ENCODE data around the gene PNMA8C.
A peak's percentile ranks its signal among the peaks of the same experiment; 100 is the strongest.
"Not testable (repeated sequence)": the region's sequence is repeated elsewhere in the genome, so short reads cannot be mapped to it uniquely, and the experiment has no call there.

PNMA8C gene

DNA sequence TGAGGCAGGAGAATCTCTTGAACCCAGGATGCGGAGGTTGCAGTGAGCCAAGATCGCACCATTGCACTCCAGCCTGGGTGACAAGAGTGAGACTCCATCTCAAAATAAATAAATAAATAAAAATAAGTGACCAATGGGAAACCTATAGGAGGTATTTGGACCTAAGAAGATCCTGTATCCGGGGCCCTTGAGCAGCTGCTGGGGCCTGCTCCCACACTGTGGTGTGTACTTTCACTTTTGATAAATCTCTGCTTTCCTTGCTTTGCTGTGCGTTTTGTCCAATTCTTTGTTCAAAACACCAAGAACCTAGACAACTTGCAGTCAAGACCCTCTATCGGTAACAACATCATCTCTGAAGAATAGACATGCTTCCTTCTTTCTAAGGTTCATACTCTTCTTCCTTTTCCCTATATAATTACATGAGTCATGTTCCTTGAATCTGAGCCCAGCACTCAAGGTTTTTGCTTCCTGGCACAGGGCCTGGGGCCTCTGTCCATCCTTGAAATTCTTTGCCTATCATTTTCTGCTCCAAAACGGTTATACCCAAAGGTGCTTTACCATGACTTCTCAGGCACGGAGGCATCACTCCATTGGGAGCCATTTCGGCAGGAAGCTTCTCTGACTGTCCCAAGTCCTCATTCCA lies 14.2 kb upstream of the PNMA8C start:
- H3K4me3 ChIP-seq (ENCODE audit: low read length), result no peak overlapping the region
- no peaks in the 10 kb centered on the region for H3K27me3 ChIP-seq (ENCODE audit: control insufficient read depth, insufficient read depth, low read length)
- H3K9ac ChIP-seq (ENCODE audit: low read length), result no peak overlapping the region

GRCh38 chr19:46441866-46442265 lies 13.1 kb upstream of the PNMA8C start:
- H3K4me3 ChIP-seq (ENCODE audit: low read length), result no peak overlapping the region
- no peaks in the 10 kb centered on the region for H3K27me3 ChIP-seq (ENCODE audit: control insufficient read depth, insufficient read depth, low read length)
- H3K9ac ChIP-seq (ENCODE audit: low read length), result no peak overlapping the region
- no peaks in the 10 kb centered on the region for H3K4me1 ChIP-seq (ENCODE audit: control insufficient read depth, insufficient read depth, low read length)
- no peaks in the 10 kb centered on the region for H3K9me3 ChIP-seq (ENCODE audit: control insufficient read depth, low read length)
- no peaks in the 10 kb centered on the region for H3K36me3 ChIP-seq (ENCODE audit: control insufficient read depth, insufficient read depth, low read length)

More for the DNA sequence above, 14.2 kb upstream of the PNMA8C start:
- Histone ChIP-seq H3K4me1 (ENCODE audit: control insufficient read depth, insufficient read depth, low read length) (no peaks in the 10 kb centered on the region), H3K9me3 (ENCODE audit: control insufficient read depth, low read length) (no peaks in the 10 kb centered on the region), H3K36me3 (ENCODE audit: control insufficient read depth, insufficient read depth, low read length) (no peaks in the 10 kb centered on the region)

DNA sequence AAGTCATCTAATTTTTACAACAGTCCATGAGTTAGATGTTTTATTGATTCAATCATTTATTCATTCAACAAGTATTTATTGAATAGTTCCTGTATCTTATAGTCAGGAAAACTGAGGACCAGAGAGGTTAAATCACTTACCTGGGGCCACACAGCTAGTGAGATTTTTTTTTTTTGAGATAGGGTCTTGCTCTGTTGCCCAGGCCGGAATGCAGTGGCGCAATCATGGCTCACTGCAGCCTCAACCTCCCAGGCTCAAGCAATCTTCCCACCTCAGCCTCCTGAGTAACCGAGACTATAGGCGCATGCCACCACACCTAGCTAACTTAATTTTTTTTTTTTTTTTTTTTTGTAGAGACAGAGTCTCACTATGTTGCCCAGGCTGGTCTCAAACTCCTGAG lies 7.0 kb upstream of the PNMA8C start:
- H3K36me3 ChIP-seq (ENCODE audit: control insufficient read depth, insufficient read depth, low read length); H3K9me3 ChIP-seq (ENCODE audit: control insufficient read depth, low read length); H3K27me3 ChIP-seq (ENCODE audit: control insufficient read depth, insufficient read depth, low read length); H3K4me3 ChIP-seq (ENCODE audit: low read length); H3K9ac ChIP-seq (ENCODE audit: low read length); H3K4me1 ChIP-seq (ENCODE audit: control insufficient read depth, insufficient read depth, low read length): not testable (repeated sequence)

DNA sequence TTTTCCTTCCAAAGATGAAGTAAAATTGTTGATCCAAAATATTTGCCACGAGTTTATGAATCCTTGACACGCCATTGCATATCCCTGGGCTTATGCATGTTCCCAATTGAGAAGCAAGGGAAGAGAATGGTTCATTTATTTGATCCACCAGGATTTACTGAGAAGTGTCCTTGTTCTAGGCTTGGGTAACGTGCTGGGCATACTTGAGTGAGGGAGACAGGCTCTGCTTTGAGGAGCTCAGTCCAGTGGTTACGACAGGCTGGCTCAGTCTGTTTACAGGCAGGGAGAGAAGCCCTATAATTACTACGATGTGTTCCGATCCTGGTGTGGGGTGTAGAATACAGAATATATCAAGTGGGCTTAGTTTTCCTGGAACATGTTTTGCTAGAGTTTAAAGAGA lies 6.3 kb upstream of the PNMA8C start:
- peaks cover 1% of the 10 kb centered on the region for H3K27me3 ChIP-seq (ENCODE audit: control insufficient read depth, insufficient read depth, low read length)

GRCh38 chr19:46433470-46433869 lies 4.7 kb upstream of the PNMA8C start:
- H3K9me3 ChIP-seq (ENCODE audit: control insufficient read depth, low read length); H3K4me1 ChIP-seq (ENCODE audit: control insufficient read depth, insufficient read depth, low read length); H3K36me3 ChIP-seq (ENCODE audit: control insufficient read depth, insufficient read depth, low read length); H3K4me3 ChIP-seq (ENCODE audit: low read length); H3K9ac ChIP-seq (ENCODE audit: low read length): not testable (repeated sequence)
- peaks cover 12% of the 10 kb centered on the region for H3K27me3 ChIP-seq (ENCODE audit: control insufficient read depth, insufficient read depth, low read length)

More for the DNA sequence above, 6.3 kb upstream of the PNMA8C start:
- no peaks in the 10 kb centered on the region for H3K4me1 ChIP-seq (ENCODE audit: control insufficient read depth, insufficient read depth, low read length)
- no peak overlapping the region for H3K4me3 ChIP-seq (ENCODE audit: low read length)
- no peak overlapping the region for H3K9ac ChIP-seq (ENCODE audit: low read length)
- no peaks in the 10 kb centered on the region for H3K36me3 ChIP-seq (ENCODE audit: control insufficient read depth, insufficient read depth, low read length)
- no peaks in the 10 kb centered on the region for H3K9me3 ChIP-seq (ENCODE audit: control insufficient read depth, low read length)

DNA sequence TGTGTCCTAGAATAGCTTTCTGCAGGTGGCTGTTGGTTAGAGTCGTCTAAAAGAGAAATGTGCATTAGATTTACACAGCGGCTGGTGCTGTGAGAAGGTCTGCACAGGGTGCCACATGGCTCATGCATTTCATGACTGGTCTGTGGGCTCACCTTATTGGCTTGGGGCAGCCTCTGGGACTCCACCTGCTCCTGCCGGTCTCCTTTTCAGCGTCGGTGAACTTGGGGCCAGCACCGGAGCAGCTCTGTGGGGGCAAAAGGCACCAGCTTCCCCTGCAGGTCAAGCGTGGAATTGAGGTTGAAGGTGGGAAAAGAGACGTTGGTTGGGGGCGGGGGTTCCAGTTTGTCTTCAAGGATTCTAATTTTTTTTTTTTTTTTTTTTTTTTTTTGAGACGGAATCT lies 3.1 kb upstream of the PNMA8C start:
- Histone ChIP-seq H3K4me1 (ENCODE audit: control insufficient read depth, insufficient read depth, low read length) (peaks cover 2% of the 10 kb centered on the region), H3K9ac (ENCODE audit: low read length) (no peak overlapping the region), H3K4me3 (ENCODE audit: low read length) (no peak overlapping the region), H3K9me3 (ENCODE audit: control insufficient read depth, low read length) (no peaks in the 10 kb centered on the region), H3K27me3 (ENCODE audit: control insufficient read depth, insufficient read depth, low read length) (peaks cover 29% of the 10 kb centered on the region), H3K36me3 (ENCODE audit: control insufficient read depth, insufficient read depth, low read length) (no peaks in the 10 kb centered on the region)

DNA sequence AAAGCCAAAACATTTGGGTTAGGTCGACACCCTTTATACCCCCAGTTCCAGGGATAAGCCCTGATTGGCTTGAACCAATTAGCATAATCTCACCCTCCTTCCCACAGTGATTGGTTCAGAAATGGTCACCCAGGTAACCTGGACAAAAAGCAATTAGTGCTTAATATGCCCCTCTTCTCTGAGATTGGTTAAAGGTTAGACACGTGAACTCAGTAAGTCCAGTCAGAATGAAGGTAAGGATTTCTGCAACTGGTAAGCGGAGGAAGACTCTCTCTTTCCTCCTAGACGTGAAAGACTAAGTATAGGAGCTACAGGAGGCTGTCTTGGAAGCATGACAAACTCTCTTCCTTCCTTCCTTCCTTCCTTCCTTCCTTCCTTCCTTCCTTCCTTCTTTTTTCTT lies 1.3 kb upstream of the PNMA8C start:
- Histone ChIP-seq H3K27me3 (ENCODE audit: control insufficient read depth, insufficient read depth, low read length) (peaks cover 37% of the 10 kb centered on the region), H3K4me1 (ENCODE audit: control insufficient read depth, insufficient read depth, low read length) (peaks cover 5% of the 10 kb centered on the region), H3K4me3 (ENCODE audit: low read length) (no peak overlapping the region), H3K36me3 (ENCODE audit: control insufficient read depth, insufficient read depth, low read length) (no peaks in the 10 kb centered on the region), H3K9me3 (ENCODE audit: control insufficient read depth, low read length) (no peaks in the 10 kb centered on the region), H3K9ac (ENCODE audit: low read length) (no peak overlapping the region)

GRCh38 chr19:46427518-46428045 lies 1.2 kb downstream of the PNMA8C start:
- Histone ChIP-seq H3K9ac (ENCODE audit: low read length) (no peak overlapping the region), H3K4me1 (ENCODE audit: control insufficient read depth, insufficient read depth, low read length) (peaks cover 5% of the 10 kb centered on the region), H3K4me3 (ENCODE audit: low read length) (no peak overlapping the region), H3K27me3 (ENCODE audit: control insufficient read depth, insufficient read depth, low read length) (peaks cover 37% of the 10 kb centered on the region), H3K9me3 (ENCODE audit: control insufficient read depth, low read length) (no peaks in the 10 kb centered on the region), H3K36me3 (ENCODE audit: control insufficient read depth, insufficient read depth, low read length) (no peaks in the 10 kb centered on the region)

DNA sequence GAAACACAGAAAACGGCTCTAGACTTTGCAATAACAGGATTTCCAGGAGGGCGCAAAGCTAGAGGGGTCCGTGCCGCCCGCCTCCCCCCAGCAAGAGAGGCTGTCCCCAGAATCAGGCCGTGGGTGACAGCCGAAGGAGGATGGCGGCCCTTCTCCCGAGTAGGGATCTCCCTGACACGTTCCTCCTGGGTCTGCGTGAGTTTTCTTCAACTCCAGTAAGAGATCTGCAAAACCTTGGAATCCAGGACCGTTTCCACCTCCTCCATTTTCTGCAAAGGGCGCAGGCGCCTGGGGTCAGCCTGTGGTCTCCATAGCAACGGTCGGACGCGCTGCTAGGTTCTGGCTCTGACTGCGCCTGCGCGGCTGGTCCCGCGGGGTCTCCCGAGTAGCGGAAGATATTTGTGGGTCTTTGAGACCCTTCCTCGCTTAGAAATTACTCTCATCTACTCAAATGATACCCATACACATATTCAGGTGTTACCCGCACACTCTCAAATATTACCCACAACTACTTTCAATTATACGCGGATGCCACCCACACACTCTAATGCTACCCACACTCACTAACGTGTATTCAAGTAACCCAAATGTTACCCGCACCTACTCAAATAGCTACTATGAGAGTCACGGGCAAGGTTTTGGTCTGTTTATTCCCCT lies 2.1 kb downstream of the PNMA8C start:
- H3K9me3 ChIP-seq (ENCODE audit: control insufficient read depth, low read length), result no peaks in the 10 kb centered on the region
- H3K9ac ChIP-seq (ENCODE audit: low read length), result peak overlapping the region; percentile 32
- peak overlapping the region; percentile 9 for H3K4me3 ChIP-seq (ENCODE audit: low read length)
- H3K27me3 ChIP-seq (ENCODE audit: control insufficient read depth, insufficient read depth, low read length), result peaks cover 37% of the 10 kb centered on the region
- no peaks in the 10 kb centered on the region for H3K36me3 ChIP-seq (ENCODE audit: control insufficient read depth, insufficient read depth, low read length)
- peaks cover 5% of the 10 kb centered on the region for H3K4me1 ChIP-seq (ENCODE audit: control insufficient read depth, insufficient read depth, low read length)

- Histone ChIP-seq H3K27me3 (ENCODE audit: control insufficient read depth, insufficient read depth, low read length) (peaks cover 37% of the 10 kb centered on the region), H3K4me3 (ENCODE audit: low read length) (peak overlapping the region; percentile 9), H3K9ac (ENCODE audit: low read length) (peak overlapping the region; percentile 32), H3K36me3 (ENCODE audit: control insufficient read depth, insufficient read depth, low read length) (no peaks in the 10 kb centered on the region), H3K9me3 (ENCODE audit: control insufficient read depth, low read length) (no peaks in the 10 kb centered on the region), H3K4me1 (ENCODE audit: control insufficient read depth, insufficient read depth, low read length) (peaks cover 5% of the 10 kb centered on the region)
Observed at GRCh38 chr19:46426035-46426505, 2.7 kb downstream of the PNMA8C start.

DNA sequence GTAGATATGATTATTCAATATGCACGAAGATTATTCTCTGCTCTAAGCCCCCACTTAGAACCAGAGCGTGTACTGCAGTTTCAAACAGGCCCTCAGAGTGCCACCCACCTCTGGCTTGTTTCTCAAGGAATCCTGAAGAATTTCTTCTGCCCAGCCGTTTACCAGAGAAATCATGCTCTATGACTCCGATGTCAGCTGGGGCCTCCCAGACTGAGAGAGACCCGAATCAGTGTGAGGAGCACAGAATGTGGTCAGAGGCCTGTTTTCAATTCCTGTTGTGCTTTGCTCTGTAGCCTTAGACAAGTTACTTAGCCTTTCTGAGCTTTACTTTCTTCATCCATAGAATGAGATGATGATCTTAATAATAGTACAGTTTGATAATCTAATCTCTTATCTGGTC lies 5.5 kb downstream of the PNMA8C start:
- H3K27me3 ChIP-seq (ENCODE audit: control insufficient read depth, insufficient read depth, low read length), result peaks cover 22% of the 10 kb centered on the region
- H3K9me3 ChIP-seq (ENCODE audit: control insufficient read depth, low read length), result no peaks in the 10 kb centered on the region
- no peak overlapping the region for H3K4me3 ChIP-seq (ENCODE audit: low read length)
- no peak overlapping the region for H3K9ac ChIP-seq (ENCODE audit: low read length)
- no peaks in the 10 kb centered on the region for H3K36me3 ChIP-seq (ENCODE audit: control insufficient read depth, insufficient read depth, low read length)
- H3K4me1 ChIP-seq (ENCODE audit: control insufficient read depth, insufficient read depth, low read length), result peaks cover 5% of the 10 kb centered on the region

GRCh38 chr19:46422344-46422743 lies 6.4 kb downstream of the PNMA8C start:
- Histone ChIP-seq H3K4me1 (ENCODE audit: control insufficient read depth, insufficient read depth, low read length) (peaks cover 5% of the 10 kb centered on the region), H3K4me3 (ENCODE audit: low read length) (no peak overlapping the region), H3K36me3 (ENCODE audit: control insufficient read depth, insufficient read depth, low read length) (no peaks in the 10 kb centered on the region), H3K27me3 (ENCODE audit: control insufficient read depth, insufficient read depth, low read length) (peaks cover 13% of the 10 kb centered on the region), H3K9me3 (ENCODE audit: control insufficient read depth, low read length) (no peaks in the 10 kb centered on the region), H3K9ac (ENCODE audit: low read length) (no peak overlapping the region)

Data from mucosa of stomach (tissue), 1 donor.